ENCODE results near the gene MYBPC2.

MYBPC2 gene

GRCh38 chr19:50512112-50512998 is 79.7 kb downstream of the MYBPC2 start:
- Histone ChIP-seq H3K27me3 (replicated peaks in 2 of 5; ENCODE audit: control insufficient read depth in 4 of 5, insufficient read depth in 5 of 5, low read length in 4 of 5) (peaks cover 0 to 42% (median 11%) of the 10 kb centered on the region in 5 experiments), H3K36me3 (ENCODE audit: control insufficient read depth in 4 of 4, insufficient read depth in 4 of 4, low read length in 3 of 4) (no peaks in the 10 kb centered on the region), H3K4me3 (ENCODE audit: control insufficient read depth in 1 of 7, extremely low read depth in 1 of 7, insufficient read depth in 4 of 7, low read depth in 2 of 7, low read length in 6 of 7) (peak overlapping the region in 4 of 7 experiments; percentile 61 to 82 (median 76)), H3K27ac (ENCODE audit: insufficient read depth in 1 of 2, low read depth in 1 of 2, low read length in 2 of 2, poor library complexity in 1 of 2, severe bottlenecking in 2 of 2) (no peak overlapping the region), H3K4me1 (ENCODE audit: control extremely low read depth in 1 of 4, control insufficient read depth in 4 of 4, insufficient read depth in 4 of 4, low read length in 3 of 4) (peaks cover 0 to 17% (median 12%) of the 10 kb centered on the region in 4 experiments), H3K9me3 (ENCODE audit: control extremely low read depth in 1 of 5, control insufficient read depth in 4 of 5, insufficient read depth in 2 of 5, low read depth in 1 of 5, low read length in 4 of 5) (no peaks in the 10 kb centered on the region)
- POLR2A ChIA-PET: no interaction called here
- CTCF ChIA-PET: interaction anchor here (2.1 kb wide), 1 partner anchor 24 kb away, joined by 6 read pairs; no protein-coding TSS in a partner anchor
- DNase-seq: no peak
- 94% methylated on average over 33 of the region's 36 CpGs for WGBS (ENCODE audit: insufficient coverage)

GRCh38 chr19:50512999-50513745 is 80.5 kb downstream of the MYBPC2 start:
- H3K36me3 ChIP-seq (ENCODE audit: control insufficient read depth in 4 of 4, insufficient read depth in 4 of 4, low read length in 3 of 4): no peaks in the 10 kb centered on the region
- no peak overlapping the region for H3K4me3 ChIP-seq (ENCODE audit: control insufficient read depth in 1 of 7, extremely low read depth in 1 of 7, insufficient read depth in 4 of 7, low read depth in 2 of 7, low read length in 6 of 7)
- peaks cover 0 to 47% (median 12%) of the 10 kb centered on the region in 5 experiments for H3K27me3 ChIP-seq (replicated peaks in 2 of 5; ENCODE audit: control insufficient read depth in 4 of 5, insufficient read depth in 5 of 5, low read length in 4 of 5)
- no peak overlapping the region for H3K27ac ChIP-seq (ENCODE audit: insufficient read depth in 1 of 2, low read depth in 1 of 2, low read length in 2 of 2, poor library complexity in 1 of 2, severe bottlenecking in 2 of 2)
- no peak for DNase-seq
- POLR2A ChIA-PET: interaction anchor here (0.6 kb wide), 1 partner anchor 183 kb away, joined by 3 read pairs; no protein-coding TSS in a partner anchor
- CTCF ChIA-PET: interaction anchor here (2.1 kb wide), 1 partner anchor 24 kb away, joined by 6 read pairs; no protein-coding TSS in a partner anchor
- H3K9me3 ChIP-seq (ENCODE audit: control extremely low read depth in 1 of 5, control insufficient read depth in 4 of 5, insufficient read depth in 2 of 5, low read depth in 1 of 5, low read length in 4 of 5): no peaks in the 10 kb centered on the region
- WGBS (ENCODE audit: insufficient coverage): 81% methylated on average over 10 of the region's 12 CpGs
- H3K4me1 ChIP-seq (ENCODE audit: control extremely low read depth in 1 of 4, control insufficient read depth in 4 of 4, insufficient read depth in 4 of 4, low read length in 3 of 4): peaks cover 0 to 17% (median 12%) of the 10 kb centered on the region in 4 experiments

- DNase-seq: no peak
- no peak within 1 kb of the TSS for H3K4me3 ChIP-seq (ENCODE audit: control insufficient read depth in 1 of 7, extremely low read depth in 1 of 7, insufficient read depth in 4 of 7, low read depth in 2 of 7, low read length in 6 of 7)
These were observed 81.2 kb downstream of the MYBPC2 start, which contains the start of gene ASPDH for GRCh38 chr19:50513746-50514345. Gene ASPDH, minus strand, starts transcription at chr19:50513913. Its CDS starts 90 bp downstream, at chr19:50513823.

GRCh38 chr19:50514346-50515167 is 81.9 kb downstream of the MYBPC2 start:
- ChIA-PET POLR2A (no interaction called here), CTCF (interaction anchor here (1.1 to 2.0 kb wide), 2 partner anchors 24 to 42 kb away, joined by 3 to 7 read pairs; no protein-coding TSS in a partner anchor)
- Histone ChIP-seq H3K36me3 (ENCODE audit: control insufficient read depth in 4 of 4, insufficient read depth in 4 of 4, low read length in 3 of 4) (no peaks in the 10 kb centered on the region), H3K4me1 (ENCODE audit: control extremely low read depth in 1 of 4, control insufficient read depth in 4 of 4, insufficient read depth in 4 of 4, low read length in 3 of 4) (peaks cover 0 to 17% (median 12%) of the 10 kb centered on the region in 4 experiments), H3K9me3 (ENCODE audit: control extremely low read depth in 1 of 5, control insufficient read depth in 4 of 5, insufficient read depth in 2 of 5, low read depth in 1 of 5, low read length in 4 of 5) (peaks cover 0 to 8% (median 0%) of the 10 kb centered on the region in 5 experiments), H3K27ac (ENCODE audit: insufficient read depth in 1 of 2, low read depth in 1 of 2, low read length in 2 of 2, poor library complexity in 1 of 2, severe bottlenecking in 2 of 2) (no peak overlapping the region), H3K4me3 (ENCODE audit: control insufficient read depth in 1 of 7, extremely low read depth in 1 of 7, insufficient read depth in 4 of 7, low read depth in 2 of 7, low read length in 6 of 7) (no peak overlapping the region), H3K27me3 (replicated peaks in 2 of 5; ENCODE audit: control insufficient read depth in 4 of 5, insufficient read depth in 5 of 5, low read length in 4 of 5) (peaks cover 0 to 50% (median 12%) of the 10 kb centered on the region in 5 experiments)
- peak in 1 of 3 donors; percentile 29 for DNase-seq
- WGBS (ENCODE audit: insufficient coverage): 37% methylated on average over 34 of the region's 38 CpGs

More at GRCh38 chr19:50513746-50514345, 81.2 kb downstream of the MYBPC2 start, which contains the start of gene ASPDH:
- H3K27ac ChIP-seq (ENCODE audit: insufficient read depth in 1 of 2, low read depth in 1 of 2, low read length in 2 of 2, poor library complexity in 1 of 2, severe bottlenecking in 2 of 2): no peak within 1 kb of the TSS
- ChIA-PET CTCF (no interaction called here), POLR2A (no interaction called here)
- H3K4me1 ChIP-seq (ENCODE audit: control extremely low read depth in 1 of 4, control insufficient read depth in 4 of 4, insufficient read depth in 4 of 4, low read length in 3 of 4): peaks cover 0 to 17% (median 12%) of the 10 kb centered on the region in 4 experiments
- no peaks in the 10 kb centered on the region for H3K36me3 ChIP-seq (ENCODE audit: control insufficient read depth in 4 of 4, insufficient read depth in 4 of 4, low read length in 3 of 4)
- H3K27me3 ChIP-seq (replicated peaks in 2 of 5; ENCODE audit: control insufficient read depth in 4 of 5, insufficient read depth in 5 of 5, low read length in 4 of 5): peaks cover 0 to 47% (median 12%) of the 10 kb centered on the region in 5 experiments
- 59% methylated on average over 18 of the region's 22 CpGs for WGBS (ENCODE audit: insufficient coverage)
- peaks cover 0 to 4% (median 0%) of the 10 kb centered on the region in 5 experiments for H3K9me3 ChIP-seq (ENCODE audit: control extremely low read depth in 1 of 5, control insufficient read depth in 4 of 5, insufficient read depth in 2 of 5, low read depth in 1 of 5, low read length in 4 of 5)

- ChIA-PET CTCF (interaction anchor here (1.1 to 2.0 kb wide), 2 partner anchors 23 to 42 kb away, joined by 3 to 7 read pairs; no protein-coding TSS in a partner anchor), POLR2A (no interaction called here)
- no peak overlapping the region for H3K27ac ChIP-seq (ENCODE audit: insufficient read depth in 1 of 2, low read depth in 1 of 2, low read length in 2 of 2, poor library complexity in 1 of 2, severe bottlenecking in 2 of 2)
- peaks cover 0 to 15% (median 10%) of the 10 kb centered on the region in 4 experiments for H3K4me1 ChIP-seq (ENCODE audit: control extremely low read depth in 1 of 4, control insufficient read depth in 4 of 4, insufficient read depth in 4 of 4, low read length in 3 of 4)
- peaks cover 0 to 50% (median 12%) of the 10 kb centered on the region in 5 experiments for H3K27me3 ChIP-seq (replicated peaks in 2 of 5; ENCODE audit: control insufficient read depth in 4 of 5, insufficient read depth in 5 of 5, low read length in 4 of 5)
- H3K9me3 ChIP-seq (ENCODE audit: control extremely low read depth in 1 of 5, control insufficient read depth in 4 of 5, insufficient read depth in 2 of 5, low read depth in 1 of 5, low read length in 4 of 5): peaks cover 0 to 8% (median 0%) of the 10 kb centered on the region in 5 experiments
- no peaks in the 10 kb centered on the region for H3K36me3 ChIP-seq (ENCODE audit: control insufficient read depth in 4 of 4, insufficient read depth in 4 of 4, low read length in 3 of 4)
- no peak overlapping the region for H3K4me3 ChIP-seq (ENCODE audit: control insufficient read depth in 1 of 7, extremely low read depth in 1 of 7, insufficient read depth in 4 of 7, low read depth in 2 of 7, low read length in 6 of 7)
- no peak for DNase-seq
- WGBS (ENCODE audit: insufficient coverage): 83% methylated on average over 11 of the region's 11 CpGs
These were observed 82.5 kb downstream of the MYBPC2 start for GRCh38 chr19:50515168-50515561.

Measured in common myeloid progenitor, CD34-positive (primary cell).